Panc1 (cell line): ENCODE measurements around the gene ARHGAP44.

Source experiments
- POLR2AphosphoS5 ChIP-seq: IDR thresholded peaks from 2 replicates; pipeline ENCODE4 v1.6.1; 2012; ENCODE audit warnings: mild to moderate bottlenecking, low read depth, low read length, moderate library complexity
- TF ChIP-seq, protein P1 (sequence below): fragments of 450-650 bp; IDR thresholded peaks from 2 replicates; pipeline ENCODE4 v1.5.1; 2017; ENCODE audit warnings: mild to moderate bottlenecking

- TF ChIP-seq, protein P1, sequence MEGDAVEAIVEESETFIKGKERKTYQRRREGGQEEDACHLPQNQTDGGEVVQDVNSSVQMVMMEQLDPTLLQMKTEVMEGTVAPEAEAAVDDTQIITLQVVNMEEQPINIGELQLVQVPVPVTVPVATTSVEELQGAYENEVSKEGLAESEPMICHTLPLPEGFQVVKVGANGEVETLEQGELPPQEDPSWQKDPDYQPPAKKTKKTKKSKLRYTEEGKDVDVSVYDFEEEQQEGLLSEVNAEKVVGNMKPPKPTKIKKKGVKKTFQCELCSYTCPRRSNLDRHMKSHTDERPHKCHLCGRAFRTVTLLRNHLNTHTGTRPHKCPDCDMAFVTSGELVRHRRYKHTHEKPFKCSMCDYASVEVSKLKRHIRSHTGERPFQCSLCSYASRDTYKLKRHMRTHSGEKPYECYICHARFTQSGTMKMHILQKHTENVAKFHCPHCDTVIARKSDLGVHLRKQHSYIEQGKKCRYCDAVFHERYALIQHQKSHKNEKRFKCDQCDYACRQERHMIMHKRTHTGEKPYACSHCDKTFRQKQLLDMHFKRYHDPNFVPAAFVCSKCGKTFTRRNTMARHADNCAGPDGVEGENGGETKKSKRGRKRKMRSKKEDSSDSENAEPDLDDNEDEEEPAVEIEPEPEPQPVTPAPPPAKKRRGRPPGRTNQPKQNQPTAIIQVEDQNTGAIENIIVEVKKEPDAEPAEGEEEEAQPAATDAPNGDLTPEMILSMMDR: no peak
- no peak for TF ChIP-seq POLR2AphosphoS5
Measured at GRCh38 chr17:12773153-12773552, 16.1 kb upstream of the ARHGAP44 start.
